Subcutaneous adipose tissue (tissue), 4 donors: ENCODE results near the gene TEDDM1. TPM values are rescaled to one million over a fixed set of nuclear protein-coding genes. Genes with fewer than 3 reads are reported as not detected.

Source experiments
- CTCF ChIP-seq: fragments of 450-650 bp; IDR thresholded peaks from one replicate; pipeline ENCODE4 v1.5.1; 2016; ENCODE audit warnings: low read depth, mild to moderate bottlenecking, control low read depth, antibody characterized with exemption, moderate library complexity
- total RNA-seq, 4 donors: library from RNA; depleted of rRNA; stranded (reverse); fragments of >200 nt; gene quantifications; one replicate each; pipeline ENCODE4 v1.1.0, GENCODE V29; 2016

TEDDM1 gene
- total RNA-seq, 4 donors from 2014 or later = not detected

GRCh38 chr1:182385885-182386853, 14.3 kb downstream of the TEDDM1 start:
- TF ChIP-seq CTCF = no peak

GRCh38 chr1:182384387-182384960, 16.0 kb downstream of the TEDDM1 start:
- TF ChIP-seq CTCF = no peak

GRCh38 chr1:182383934-182384333, 16.5 kb downstream of the TEDDM1 start:
- no peak for TF ChIP-seq CTCF

GRCh38 chr1:182383037-182383661, 17.3 kb downstream of the TEDDM1 start:
- TF ChIP-seq CTCF = no peak

- no peak for TF ChIP-seq CTCF
Measured at GRCh38 chr1:182381962-182382819, 18.3 kb downstream of the TEDDM1 start.

- no peak for TF ChIP-seq CTCF
Measured at GRCh38 chr1:182380199-182380598, 20.3 kb downstream of the TEDDM1 start.
